GM21786 (cell line): ENCODE measurements around the gene KAZN.

Source experiments
- ATAC-seq: cut with Tn5 transposase; IDR thresholded peaks from one replicate; pipeline ENCODE4 v1.9.1; 2021; ENCODE audit not compliant: unreplicated experiment

Gene KAZN

GRCh38 chr1:14667651-14667984 lies 69.1 kb downstream of the KAZN start:
- no peak for ATAC-seq

GRCh38 chr1:14668538-14668937 lies 70.1 kb downstream of the KAZN start:
- no peak for ATAC-seq

- no peak for ATAC-seq
Observed at GRCh38 chr1:14672005-14672404, 73.5 kb downstream of the KAZN start.

GRCh38 chr1:14674030-14674429 lies 75.5 kb downstream of the KAZN start:
- no peak for ATAC-seq

- ATAC-seq: no peak
Observed at GRCh38 chr1:14676400-14676799, 77.9 kb downstream of the KAZN start.

- ATAC-seq: no peak
Observed at GRCh38 chr1:14677292-14677971, 78.9 kb downstream of the KAZN start.

GRCh38 chr1:14678011-14678638 lies 79.6 kb downstream of the KAZN start:
- no peak for ATAC-seq

GRCh38 chr1:14679027-14679688 lies 80.7 kb downstream of the KAZN start:
- ATAC-seq: no peak

- no peak for ATAC-seq
Observed at GRCh38 chr1:14681182-14681581, 82.7 kb downstream of the KAZN start.

GRCh38 chr1:14682941-14683621 lies 84.6 kb downstream of the KAZN start:
- no peak for ATAC-seq

- ATAC-seq: no peak
Observed at GRCh38 chr1:14685078-14685477, 86.6 kb downstream of the KAZN start.

- ATAC-seq: no peak
Observed at GRCh38 chr1:14686701-14687100, 88.2 kb downstream of the KAZN start.

GRCh38 chr1:14687147-14687546 lies 88.7 kb downstream of the KAZN start:
- ATAC-seq: no peak

- no peak for ATAC-seq
Observed at GRCh38 chr1:14689996-14690615, 91.6 kb downstream of the KAZN start.

- ATAC-seq: no peak
Observed at GRCh38 chr1:14693949-14694348, 95.5 kb downstream of the KAZN start.

- ATAC-seq: no peak
Observed at GRCh38 chr1:14694589-14694988, 96.1 kb downstream of the KAZN start.

- ATAC-seq: no peak
Observed at GRCh38 chr1:14696761-14697160, 98.3 kb downstream of the KAZN start.

GRCh38 chr1:14697353-14697752 lies 98.9 kb downstream of the KAZN start:
- ATAC-seq: no peak

GRCh38 chr1:14698314-14698713 lies 99.8 kb downstream of the KAZN start:
- ATAC-seq: no peak

GRCh38 chr1:14699620-14700019 lies 101.1 kb downstream of the KAZN start:
- ATAC-seq: no peak

- ATAC-seq: no peak
Observed at GRCh38 chr1:14704846-14705245, 106.4 kb downstream of the KAZN start.
